HepG2 (cell line): ENCODE results near the gene PYGO2. TPM values are rescaled to one million over a fixed set of nuclear protein-coding genes. Genes with fewer than 3 reads are reported as not detected.

Experiments
- BHLHE40 ChIP-seq: IDR thresholded peaks from 2 replicates; pipeline ENCODE4 v1.6.1; 2011; ENCODE audit warnings: low read length, improper control_type of control experiment
- CBX5 ChIP-seq: sonication (generic); formaldehyde crosslinking; IDR thresholded peaks from 2 replicates; pipeline ENCODE4 v1.4.0; 2020; ENCODE audit warnings: missing genetic modification reagents, borderline replicate concordance
- DPF2 ChIP-seq: sonication (generic); formaldehyde crosslinking; IDR thresholded peaks from 2 replicates; pipeline ENCODE4 v1.4.0; 2020; ENCODE audit warnings: mild to moderate bottlenecking, low read depth, missing genetic modification reagents, borderline replicate concordance
- ELF3 ChIP-seq: IDR thresholded peaks from 2 replicates; pipeline ENCODE4 v1.6.1; 2016; ENCODE audit warnings: missing genetic modification reagents, missing compliant biosample characterization
- FOXK2 ChIP-seq: fragments of 450-650 bp; IDR thresholded peaks from 2 replicates; pipeline ENCODE4 v1.6.1; 2016
- ISX ChIP-seq: sonication (generic); formaldehyde crosslinking; conservative IDR thresholded peaks from 2 replicates; pipeline ENCODE4 v1.5.0; 2020; ENCODE audit warnings: missing genetic modification reagents
- JARID2 ChIP-seq: sonication (generic); formaldehyde crosslinking; IDR thresholded peaks from 2 replicates; pipeline ENCODE4 v1.8.1; 2023; ENCODE audit warnings: missing genetic modification reagents, inconsistent platforms; ENCODE audit not compliant: insufficient replicate concordance
- MYC ChIP-seq: sonication (generic); formaldehyde crosslinking; IDR thresholded peaks from 2 replicates; pipeline ENCODE4 v1.9.0; 2021; ENCODE audit warnings: missing genetic modification reagents, borderline replicate concordance
- NFKBIZ ChIP-seq: IDR thresholded peaks from 2 replicates; pipeline ENCODE4 v1.6.1; 2018; ENCODE audit warnings: missing genetic modification reagents, missing compliant biosample characterization
- PAF1 ChIP-seq: IDR thresholded peaks from 2 replicates; pipeline ENCODE4 v1.6.1; 2016; ENCODE audit warnings: missing genetic modification reagents, missing compliant biosample characterization
- RBAK ChIP-seq: sonication (generic); formaldehyde crosslinking; IDR thresholded peaks from 2 replicates; pipeline ENCODE4 v1.5.1; 2020; ENCODE audit warnings: mild to moderate bottlenecking, missing genetic modification reagents
- RBM39 ChIP-seq: fragments of 200-400 bp; formaldehyde crosslinking; IDR thresholded peaks from one replicate; pipeline ENCODE4 v1.6.1; 2018; ENCODE audit warnings: antibody characterized with exemption, mild to moderate bottlenecking, low read depth, low read length; ENCODE audit not compliant: poor library complexity, severe bottlenecking
- RFXANK ChIP-seq: IDR thresholded peaks from 2 replicates; pipeline ENCODE4 v1.6.1; 2016
- SP4 ChIP-seq: sonication (generic); formaldehyde crosslinking; IDR thresholded peaks from 2 replicates; pipeline ENCODE4 v1.8.1; 2023; ENCODE audit warnings: mild to moderate bottlenecking, missing genetic modification reagents
- TIGD3 ChIP-seq: sonication (generic); formaldehyde crosslinking; IDR thresholded peaks from 2 replicates; pipeline ENCODE4 v1.5.1; 2020; ENCODE audit warnings: mild to moderate bottlenecking, missing genetic modification reagents, borderline replicate concordance
- YY1 ChIP-seq: IDR thresholded peaks from 2 replicates; pipeline ENCODE4 v1.6.1; 2011; ENCODE audit warnings: low read length, low read depth, moderate library complexity, mild to moderate bottlenecking; ENCODE audit not compliant: insufficient read depth, insufficient replicate concordance
- ZBTB7B ChIP-seq: sonication (generic); formaldehyde crosslinking; IDR thresholded peaks from 2 replicates; pipeline ENCODE4 v1.4.0; 2020; ENCODE audit warnings: missing genetic modification reagents
- ZFP62 ChIP-seq: sonication (generic); formaldehyde crosslinking; IDR thresholded peaks from 2 replicates; pipeline ENCODE4 v1.4.0; 2020; ENCODE audit warnings: missing genetic modification reagents
- ZNF687 ChIP-seq: sonication (generic); formaldehyde crosslinking; IDR thresholded peaks from 2 replicates; pipeline ENCODE4 v1.5.1; 2020; ENCODE audit warnings: mild to moderate bottlenecking, missing genetic modification reagents, moderate library complexity
- ZNF878 ChIP-seq: sonication (generic); formaldehyde crosslinking; IDR thresholded peaks from 2 replicates; pipeline ENCODE4 v1.8.1; 2023; ENCODE audit warnings: mild to moderate bottlenecking, missing genetic modification reagents, moderate library complexity
- polyA plus RNA-seq, 8 experiments: library from polyadenylated mRNA; depleted of rRNA in 3 of 8; stranded (reverse) in 7 of 8; unstranded in 1 of 8; fragments of >200 nt; fragmentation: Illumina TruSeq in 4 of 8; extraction: Trizol in 4 of 8; gene quantifications; 2 replicates each; pipeline versions ENCODE4 v1.2.1 to v1.2.3, GENCODE V29; 2011 to 2016; ENCODE audit warnings: low read depth in 4 of 8, missing spikeins in 1 of 8, mixed read lengths in 1 of 8; ENCODE audit not compliant: insufficient read depth in 1 of 8
- total RNA-seq, 5 experiments: library from RNA; depleted of rRNA; stranded (reverse); fragments of >200 nt; fragmentation: Illumina TruSeq; extraction: Trizol; gene quantifications; 2 replicates each; pipeline ENCODE4 v1.2.3, GENCODE V29; 2016; ENCODE audit warnings: low read depth in 1 of 5
- TF ChIP-seq, protein P1 (sequence below): sonication (generic); formaldehyde crosslinking; IDR thresholded peaks from 2 replicates; pipeline ENCODE4 v1.8.1; 2023; ENCODE audit warnings: mild to moderate bottlenecking, inconsistent platforms, moderate library complexity, missing genetic modification reagents, borderline replicate concordance
- TF ChIP-seq, protein P2 (sequence below): sonication (generic); formaldehyde crosslinking; IDR thresholded peaks from 2 replicates; pipeline ENCODE4 v1.5.0; 2020; ENCODE audit warnings: mild to moderate bottlenecking, missing genetic modification reagents

Gene PYGO2
- total and polyA plus RNA-seq, 2 of the 13 experiments (the other 11 are each of a cell fraction or from before 2014, with no cell fraction given): 20.3 to 21.8 TPM

GRCh38 chr1:154999571-155000410 lies 38.2 kb upstream of the PYGO2 start (continued):
- no peak for TF ChIP-seq RBAK (CRISPR knock-in tag)
- no peak for TF ChIP-seq DPF2 (CRISPR knock-in tag)
- no peak for TF ChIP-seq ELF3 (CRISPR knock-in tag)
- TF ChIP-seq RFXANK (CRISPR knock-in tag): no peak
- no peak for TF ChIP-seq RBM39
- TF ChIP-seq ZNF878 (CRISPR knock-in tag): 0 out of 2 replicates have a peak, but pooled peaks have one; percentile 34
- peak; percentile 85 for TF ChIP-seq MYC
- TF ChIP-seq FOXK2: no peak
- TF ChIP-seq ISX: no peak
- TF ChIP-seq, protein P1, sequence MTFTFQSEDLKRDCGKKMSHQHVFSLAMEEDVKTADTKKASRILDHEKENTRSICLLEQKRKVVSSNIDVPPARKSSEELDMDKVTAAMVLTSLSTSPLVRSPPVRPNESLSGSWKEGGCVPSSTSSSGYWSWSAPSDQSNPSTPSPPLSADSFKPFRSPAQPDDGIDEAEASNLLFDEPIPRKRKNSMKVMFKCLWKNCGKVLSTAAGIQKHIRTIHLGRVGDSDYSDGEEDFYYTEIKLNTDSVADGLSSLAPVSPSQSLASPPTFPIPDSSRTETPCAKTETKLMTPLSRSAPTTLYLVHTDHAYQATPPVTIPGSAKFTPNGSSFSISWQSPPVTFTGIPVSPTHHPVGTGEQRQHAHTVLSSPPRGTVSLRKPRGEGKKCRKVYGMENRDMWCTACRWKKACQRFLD (CRISPR knock-in tag): no peak
- peak; percentile 28 for TF ChIP-seq YY1
- TF ChIP-seq ZNF687: peak; percentile 89
- TF ChIP-seq NFKBIZ (CRISPR knock-in tag): peak; percentile 69; the same call in 1 of the 2 replicates
- no peak for TF ChIP-seq ZFP62 (CRISPR knock-in tag)
- TF ChIP-seq BHLHE40: no peak
- no peak for TF ChIP-seq TIGD3 (CRISPR knock-in tag)
- TF ChIP-seq ZBTB7B (CRISPR knock-in tag): peak; percentile 53; the same call in 1 of the 2 replicates
- no peak for TF ChIP-seq CBX5 (CRISPR knock-in tag)
- no peak for TF ChIP-seq SP4 (CRISPR knock-in tag)
- TF ChIP-seq PAF1 (CRISPR knock-in tag): no peak
- TF ChIP-seq, protein P2, sequence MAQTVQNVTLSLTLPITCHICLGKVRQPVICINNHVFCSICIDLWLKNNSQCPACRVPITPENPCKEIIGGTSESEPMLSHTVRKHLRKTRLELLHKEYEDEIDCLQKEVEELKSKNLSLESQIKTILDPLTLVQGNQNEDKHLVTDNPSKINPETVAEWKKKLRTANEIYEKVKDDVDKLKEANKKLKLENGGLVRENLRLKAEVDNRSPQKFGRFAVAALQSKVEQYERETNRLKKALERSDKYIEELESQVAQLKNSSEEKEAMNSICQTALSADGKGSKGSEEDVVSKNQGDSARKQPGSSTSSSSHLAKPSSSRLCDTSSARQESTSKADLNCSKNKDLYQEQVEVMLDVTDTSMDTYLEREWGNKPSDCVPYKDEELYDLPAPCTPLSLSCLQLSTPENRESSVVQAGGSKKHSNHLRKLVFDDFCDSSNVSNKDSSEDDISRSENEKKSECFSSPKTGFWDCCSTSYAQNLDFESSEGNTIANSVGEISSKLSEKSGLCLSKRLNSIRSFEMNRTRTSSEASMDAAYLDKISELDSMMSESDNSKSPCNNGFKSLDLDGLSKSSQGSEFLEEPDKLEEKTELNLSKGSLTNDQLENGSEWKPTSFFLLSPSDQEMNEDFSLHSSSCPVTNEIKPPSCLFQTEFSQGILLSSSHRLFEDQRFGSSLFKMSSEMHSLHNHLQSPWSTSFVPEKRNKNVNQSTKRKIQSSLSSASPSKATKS (CRISPR knock-in tag): no peak
- TF ChIP-seq JARID2: no peak
